Measurements from ENCODE around the gene GCFC2.

DNA sequence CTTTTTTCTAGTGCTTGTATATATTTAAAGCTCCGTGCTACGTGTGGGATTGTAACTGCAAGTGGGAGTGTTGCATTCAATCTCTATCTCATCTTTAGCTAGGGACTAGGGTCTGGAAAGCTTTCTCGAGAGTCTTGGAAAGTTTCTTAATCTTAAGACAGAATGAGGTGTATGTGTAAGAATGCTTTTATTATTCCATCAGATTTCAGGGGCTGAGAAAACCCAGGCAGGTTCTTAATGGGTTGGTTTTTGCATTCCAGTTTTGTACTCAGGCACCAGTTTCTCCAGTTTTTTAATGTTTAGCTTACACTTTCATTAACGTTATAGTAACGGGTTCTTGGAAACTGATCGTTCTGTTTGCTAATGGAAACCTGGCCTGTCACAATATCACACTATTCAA lies 43.8 kb downstream of the GCFC2 start:
- TF ChIP-seq, protein P1, sequence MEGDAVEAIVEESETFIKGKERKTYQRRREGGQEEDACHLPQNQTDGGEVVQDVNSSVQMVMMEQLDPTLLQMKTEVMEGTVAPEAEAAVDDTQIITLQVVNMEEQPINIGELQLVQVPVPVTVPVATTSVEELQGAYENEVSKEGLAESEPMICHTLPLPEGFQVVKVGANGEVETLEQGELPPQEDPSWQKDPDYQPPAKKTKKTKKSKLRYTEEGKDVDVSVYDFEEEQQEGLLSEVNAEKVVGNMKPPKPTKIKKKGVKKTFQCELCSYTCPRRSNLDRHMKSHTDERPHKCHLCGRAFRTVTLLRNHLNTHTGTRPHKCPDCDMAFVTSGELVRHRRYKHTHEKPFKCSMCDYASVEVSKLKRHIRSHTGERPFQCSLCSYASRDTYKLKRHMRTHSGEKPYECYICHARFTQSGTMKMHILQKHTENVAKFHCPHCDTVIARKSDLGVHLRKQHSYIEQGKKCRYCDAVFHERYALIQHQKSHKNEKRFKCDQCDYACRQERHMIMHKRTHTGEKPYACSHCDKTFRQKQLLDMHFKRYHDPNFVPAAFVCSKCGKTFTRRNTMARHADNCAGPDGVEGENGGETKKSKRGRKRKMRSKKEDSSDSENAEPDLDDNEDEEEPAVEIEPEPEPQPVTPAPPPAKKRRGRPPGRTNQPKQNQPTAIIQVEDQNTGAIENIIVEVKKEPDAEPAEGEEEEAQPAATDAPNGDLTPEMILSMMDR (IDR thresholded peaks at IDR 0.05): no peak
- no peak for TF ChIP-seq POLR2A (IDR thresholded peaks at IDR 0.05)
- no peak for TF ChIP-seq POLR2AphosphoS5 (IDR thresholded peaks at IDR 0.05)

All from stomach (tissue), 4 donors.